Measurements from ENCODE around the gene PARD3. TPM values are rescaled to one million over a fixed set of nuclear protein-coding genes. Genes with fewer than 3 reads are reported as not detected.

Gene PARD3
- total RNA-seq, 4 donors from 2014 or later, result 150 to 172 (median 165) TPM

- TF ChIP-seq CTCF (IDR thresholded peaks at IDR 0.05) (no peak), POLR2A (IDR thresholded peaks at IDR 0.05) (no peak)
- no peak overlapping the region for H3K4me3 ChIP-seq (ENCODE audit: low read depth, poor library complexity, severe bottlenecking)
- intact Hi-C loops (cut with DNase I; ENCODE audit: low total_unique reads), result no loop called here
- no peak for DNase-seq (ENCODE audit: low spot score in 2 of 2)
- WGBS, 2 donors, result 93 to 94% methylated on average over 1 of the region's 1 CpG
Measured at GRCh38 chr10:34189830-34190229, 625.3 kb downstream of the PARD3 start.

GRCh38 chr10:34188221-34188620 lies 626.9 kb downstream of the PARD3 start:
- TF ChIP-seq CTCF (IDR thresholded peaks at IDR 0.05) (no peak), POLR2A (IDR thresholded peaks at IDR 0.05) (no peak)
- intact Hi-C loops (cut with DNase I; ENCODE audit: low total_unique reads), result no loop called here
- no peak for DNase-seq (ENCODE audit: low spot score in 2 of 2)
- WGBS, 2 donors, result 83 to 87% methylated on average over 5 of the region's 5 CpGs
- no peak overlapping the region for H3K4me3 ChIP-seq (ENCODE audit: low read depth, poor library complexity, severe bottlenecking)

- intact Hi-C loops (cut with DNase I; ENCODE audit: low total_unique reads), result no loop called here
- WGBS, 2 donors, result 65 to 67% methylated on average over 1 of the region's 1 CpG
Measured at GRCh38 chr10:34187201-34187600, 627.9 kb downstream of the PARD3 start.

GRCh38 chr10:34186745-34187144 lies 628.4 kb downstream of the PARD3 start:
- TF ChIP-seq CTCF (IDR thresholded peaks at IDR 0.05), result no peak
- no peak for TF ChIP-seq POLR2A (IDR thresholded peaks at IDR 0.05)
- no peak for DNase-seq (ENCODE audit: low spot score in 2 of 2)
- WGBS, 2 donors, result 87 to 89% methylated on average over 3 of the region's 3 CpGs
- intact Hi-C loops (cut with DNase I; ENCODE audit: low total_unique reads), result no loop called here
- H3K4me3 ChIP-seq (ENCODE audit: low read depth, poor library complexity, severe bottlenecking), result no peak overlapping the region

More at GRCh38 chr10:34187201-34187600, 627.9 kb downstream of the PARD3 start:
- TF ChIP-seq POLR2A (IDR thresholded peaks at IDR 0.05) (no peak), CTCF (IDR thresholded peaks at IDR 0.05) (no peak)
- no peak for DNase-seq (ENCODE audit: low spot score in 2 of 2)
- no peak overlapping the region for H3K4me3 ChIP-seq (ENCODE audit: low read depth, poor library complexity, severe bottlenecking)

- 70 to 73% methylated on average over 7 of the region's 7 CpGs for WGBS, 2 donors
- no peak for TF ChIP-seq POLR2A (IDR thresholded peaks at IDR 0.05)
- TF ChIP-seq CTCF (IDR thresholded peaks at IDR 0.05), result no peak
- intact Hi-C loops (cut with DNase I; ENCODE audit: low total_unique reads), result no loop called here
Measured at GRCh38 chr10:34185998-34186397, 629.1 kb downstream of the PARD3 start.

GRCh38 chr10:34184939-34185386 lies 630.1 kb downstream of the PARD3 start:
- intact Hi-C loops (cut with DNase I; ENCODE audit: low total_unique reads), result no loop called here
- 65 to 83% methylated on average over 1 of the region's 1 CpG for WGBS, 2 donors
- H3K4me3 ChIP-seq (ENCODE audit: low read depth, poor library complexity, severe bottlenecking), result no peak overlapping the region
- TF ChIP-seq CTCF (IDR thresholded peaks at IDR 0.05), result no peak
- no peak for DNase-seq (ENCODE audit: low spot score in 2 of 2)

More at GRCh38 chr10:34185998-34186397, 629.1 kb downstream of the PARD3 start:
- no peak overlapping the region for H3K4me3 ChIP-seq (ENCODE audit: low read depth, poor library complexity, severe bottlenecking)
- DNase-seq (ENCODE audit: low spot score in 2 of 2), result no peak
